NCI-H2081 treated with DMSO at 0.1 percent for 48 hours (cell line): ENCODE measurements around the gene CCDC192.

Source experiments
- DNase-seq: peaks from one replicate; lab custom pipeline; 2025; lab: John Stamatoyannopoulos, UW

The CCDC192 gene

GRCh38 chr5:127958421-127959011 lies 255.3 kb downstream of the CCDC192 start:
- DNase-seq: no peak

- peak; percentile 67 for DNase-seq
These were observed 256.1 kb downstream of the CCDC192 start for GRCh38 chr5:127959152-127959764.

- DNase-seq: no peak
These were observed 257.1 kb downstream of the CCDC192 start for GRCh38 chr5:127960270-127960691.

GRCh38 chr5:127961006-127961762 lies 258.0 kb downstream of the CCDC192 start:
- DNase-seq: no peak

- no peak for DNase-seq
These were observed 258.6 kb downstream of the CCDC192 start for GRCh38 chr5:127961763-127962145.

- DNase-seq: no peak
These were observed 259.3 kb downstream of the CCDC192 start for GRCh38 chr5:127962491-127962890.

GRCh38 chr5:127963233-127963632 lies 260.0 kb downstream of the CCDC192 start:
- no peak for DNase-seq

- no peak for DNase-seq
These were observed 260.7 kb downstream of the CCDC192 start for GRCh38 chr5:127963931-127964330.

GRCh38 chr5:127967323-127967982 lies 264.3 kb downstream of the CCDC192 start:
- no peak for DNase-seq

- DNase-seq: no peak
These were observed 264.9 kb downstream of the CCDC192 start for GRCh38 chr5:127967983-127968592.

GRCh38 chr5:127969002-127969401 lies 265.8 kb downstream of the CCDC192 start:
- no peak for DNase-seq

- no peak for DNase-seq
These were observed 266.5 kb downstream of the CCDC192 start for GRCh38 chr5:127969651-127970050.

GRCh38 chr5:127970081-127970480 lies 266.9 kb downstream of the CCDC192 start:
- no peak for DNase-seq

GRCh38 chr5:127970854-127971425 lies 267.7 kb downstream of the CCDC192 start:
- DNase-seq: no peak

GRCh38 chr5:127975961-127976360 lies 272.8 kb downstream of the CCDC192 start:
- DNase-seq: no peak

- no peak for DNase-seq
These were observed 273.3 kb downstream of the CCDC192 start for GRCh38 chr5:127976525-127976924.

GRCh38 chr5:127976991-127977717 lies 274.0 kb downstream of the CCDC192 start:
- no peak for DNase-seq

GRCh38 chr5:127978738-127979300 lies 275.6 kb downstream of the CCDC192 start:
- no peak for DNase-seq

GRCh38 chr5:127979475-127979874 lies 276.3 kb downstream of the CCDC192 start:
- no peak for DNase-seq

- DNase-seq: no peak
These were observed 277.7 kb downstream of the CCDC192 start for GRCh38 chr5:127980843-127981242.

- DNase-seq: no peak
These were observed 278.3 kb downstream of the CCDC192 start for GRCh38 chr5:127981498-127981897.
